Nephron (organoid): Measurements from ENCODE around the gene BAHD1.

Source experiments
- H3K27ac Mint-ChIP-seq, 3 experiments: 2 replicates each; pipeline ENCODE4 v1.8.0; 2020; ENCODE audit warnings: mixed read lengths in 3 of 3, mild to moderate bottlenecking in 2 of 3, moderate library complexity in 1 of 3
- H3K27me3 Mint-ChIP-seq: 2 replicates; pipeline ENCODE4 v1.8.0; 2021; ENCODE audit warnings: low read depth, mild to moderate bottlenecking, moderate library complexity, mixed read lengths
- H3K36me3 Mint-ChIP-seq: 2 replicates; pipeline ENCODE4 v1.8.0; 2020; ENCODE audit warnings: low read depth, mixed read lengths
- H3K4me1 Mint-ChIP-seq: 2 replicates; pipeline ENCODE4 v1.8.0; 2020; ENCODE audit warnings: mixed read lengths
- H3K4me3 Mint-ChIP-seq, 3 experiments: 2 replicates each; pipeline ENCODE4 v1.8.0; 2020; ENCODE audit warnings: mild to moderate bottlenecking in 3 of 3, mixed read lengths in 3 of 3, moderate library complexity in 2 of 3
- H3K9me3 Mint-ChIP-seq: 2 replicates; pipeline ENCODE4 v1.8.0; 2020; ENCODE audit warnings: mixed read lengths
- CTCF ChIP-seq, 3 experiments: fragments of 200-600 bp; sonication (generic); IDR thresholded peaks; one replicate each; pipeline ENCODE4 v1.5.0; 2021; ENCODE audit warnings: antibody characterized with exemption in 3 of 3; ENCODE audit not compliant: unreplicated experiment in 3 of 3

BAHD1 gene

GRCh38 chr15:40428185-40428584, 12.6 kb upstream of the BAHD1 start:
- no peaks in the 10 kb centered on the region for H3K9me3 Mint-ChIP-seq
- no peak overlapping the region for H3K27ac Mint-ChIP-seq
- no peak overlapping the region for H3K4me3 Mint-ChIP-seq
- H3K4me1 Mint-ChIP-seq = peaks cover 14% of the 10 kb centered on the region
- H3K36me3 Mint-ChIP-seq = no peaks in the 10 kb centered on the region
- H3K27me3 Mint-ChIP-seq = peaks cover 22% of the 10 kb centered on the region
- no peak for TF ChIP-seq CTCF (IDR thresholded peaks at IDR 0.05; ENCODE audit: unreplicated experiment in 3 of 3)

GRCh38 chr15:40429068-40429710, 11.6 kb upstream of the BAHD1 start:
- Mint-ChIP-seq H3K27me3 (peaks cover 24% of the 10 kb centered on the region), H3K4me3 (no peak overlapping the region), H3K36me3 (no peaks in the 10 kb centered on the region), H3K4me1 (peaks cover 14% of the 10 kb centered on the region), H3K9me3 (no peaks in the 10 kb centered on the region), H3K27ac (no peak overlapping the region)
- TF ChIP-seq CTCF (IDR thresholded peaks at IDR 0.05; ENCODE audit: unreplicated experiment in 3 of 3) = no peak

- no peaks in the 10 kb centered on the region for H3K9me3 Mint-ChIP-seq
- TF ChIP-seq CTCF (IDR thresholded peaks at IDR 0.05; ENCODE audit: unreplicated experiment in 3 of 3) = no peak
- H3K27ac Mint-ChIP-seq = no peak overlapping the region
- H3K36me3 Mint-ChIP-seq = no peaks in the 10 kb centered on the region
- peak overlapping the region in 1 of 3 experiments; percentile 4 for H3K4me3 Mint-ChIP-seq
- H3K27me3 Mint-ChIP-seq = peaks cover 35% of the 10 kb centered on the region
- H3K4me1 Mint-ChIP-seq = peaks cover 8% of the 10 kb centered on the region
Observed at GRCh38 chr15:40430271-40430805, 10.4 kb upstream of the BAHD1 start.

- no peaks in the 10 kb centered on the region for H3K36me3 Mint-ChIP-seq
- peak overlapping the region; percentile 60 to 78 (median 62) for H3K4me3 Mint-ChIP-seq
- peaks cover 71% of the 10 kb centered on the region for H3K27me3 Mint-ChIP-seq
- no peak overlapping the region for H3K27ac Mint-ChIP-seq
- peaks cover 36% of the 10 kb centered on the region for H3K4me1 Mint-ChIP-seq
- no peak for TF ChIP-seq CTCF (IDR thresholded peaks at IDR 0.05; ENCODE audit: unreplicated experiment in 3 of 3)
- H3K9me3 Mint-ChIP-seq = no peaks in the 10 kb centered on the region
Observed at GRCh38 chr15:40435023-40435709, 5.6 kb upstream of the BAHD1 start.

GRCh38 chr15:40435710-40436089, 5.1 kb upstream of the BAHD1 start:
- Mint-ChIP-seq H3K4me3 (peak overlapping the region; percentile 58 to 78 (median 60)), H3K4me1 (peaks cover 32% of the 10 kb centered on the region), H3K27me3 (peaks cover 66% of the 10 kb centered on the region), H3K27ac (no peak overlapping the region), H3K9me3 (no peaks in the 10 kb centered on the region), H3K36me3 (no peaks in the 10 kb centered on the region)
- TF ChIP-seq CTCF (IDR thresholded peaks at IDR 0.05; ENCODE audit: unreplicated experiment in 3 of 3) = no peak
